GM21723 (cell line): ENCODE results near the gene OMP.

Experiments
- ATAC-seq: cut with Tn5 transposase; IDR thresholded peaks from one replicate; pipeline ENCODE4 v1.9.1; 2021; ENCODE audit warnings: mild to moderate bottlenecking, moderate library complexity; ENCODE audit not compliant: unreplicated experiment

The OMP gene

GRCh38 chr11:77101043-77101537, 1.6 kb upstream of the OMP start:
- no peak for ATAC-seq

GRCh38 chr11:77103319-77103718, 679 bp downstream of the OMP start:
- no peak for ATAC-seq

- ATAC-seq, result no peak
Observed at GRCh38 chr11:77104727-77105126, 2.1 kb downstream of the OMP start.

- no peak for ATAC-seq
Observed at GRCh38 chr11:77106321-77106720, 3.7 kb downstream of the OMP start.

- no peak for ATAC-seq
Observed at GRCh38 chr11:77106759-77107158, 4.1 kb downstream of the OMP start.

GRCh38 chr11:77107950-77108349, 5.3 kb downstream of the OMP start:
- ATAC-seq, result no peak

- ATAC-seq, result no peak
Observed at GRCh38 chr11:77108436-77108835, 5.8 kb downstream of the OMP start.

GRCh38 chr11:77109236-77110019, 6.8 kb downstream of the OMP start:
- ATAC-seq, result no peak

GRCh38 chr11:77110836-77111235, 8.2 kb downstream of the OMP start:
- no peak for ATAC-seq

GRCh38 chr11:77111277-77111676, 8.6 kb downstream of the OMP start:
- no peak for ATAC-seq

- no peak for ATAC-seq
Observed at GRCh38 chr11:77111946-77112345, 9.3 kb downstream of the OMP start.

- ATAC-seq, result no peak
Observed at GRCh38 chr11:77112641-77113381, 10.2 kb downstream of the OMP start.

GRCh38 chr11:77113382-77114088, 10.9 kb downstream of the OMP start:
- no peak for ATAC-seq

GRCh38 chr11:77114089-77114463, 11.4 kb downstream of the OMP start:
- no peak for ATAC-seq

GRCh38 chr11:77115181-77115611, 12.6 kb downstream of the OMP start:
- no peak for ATAC-seq

GRCh38 chr11:77115956-77116355, 13.3 kb downstream of the OMP start:
- no peak for ATAC-seq

- no peak for ATAC-seq
Observed at GRCh38 chr11:77117492-77117891, 14.9 kb downstream of the OMP start.

- ATAC-seq, result no peak
Observed at GRCh38 chr11:77118086-77118485, 15.4 kb downstream of the OMP start.

- ATAC-seq, result no peak
Observed at GRCh38 chr11:77118971-77119370, 16.3 kb downstream of the OMP start.

- ATAC-seq, result no peak
Observed at GRCh38 chr11:77119531-77119936, 16.9 kb downstream of the OMP start.

GRCh38 chr11:77120571-77120970, 17.9 kb downstream of the OMP start:
- ATAC-seq, result no peak
